Smooth muscle cell (in vitro differentiated cells): Measurements from ENCODE around the gene PLA1A. TPM values are rescaled to one million over a fixed set of nuclear protein-coding genes. Genes with fewer than 3 reads are reported as not detected.

Experiments
- DNase-seq: peaks from one replicate; lab custom pipeline; 2025; ENCODE audit not compliant: unreplicated experiment; lab: John Stamatoyannopoulos, UW
- H2AFZ ChIP-seq: fragments of 200-600 bp; sonication (generic); 2 replicates; pipeline ENCODE4 v1.6.0; 2016; ENCODE audit warnings: antibody characterized with exemption, low read depth, mild to moderate bottlenecking
- H3F3A ChIP-seq: fragments of 200-600 bp; sonication (generic); 2 replicates; pipeline ENCODE4 v1.6.0; 2017; ENCODE audit warnings: antibody characterized with exemption, low read depth
- H3K27ac ChIP-seq: fragments of 200-600 bp; sonication (generic); 2 replicates; pipeline ENCODE4 v1.5.1; 2016; ENCODE audit warnings: low read depth, mild to moderate bottlenecking
- H3K27me3 ChIP-seq: fragments of 200-600 bp; sonication (generic); 2 replicates; pipeline ENCODE4 v1.6.1; 2016; ENCODE audit warnings: low read depth, mild to moderate bottlenecking
- H3K36me3 ChIP-seq: fragments of 200-600 bp; sonication (generic); 2 replicates; pipeline ENCODE4 v1.5.1; 2016; ENCODE audit warnings: low read depth
- H3K4me1 ChIP-seq: fragments of 200-600 bp; sonication (generic); 2 replicates; pipeline ENCODE4 v1.5.1; 2016; ENCODE audit warnings: low read depth
- H3K4me2 ChIP-seq: fragments of 200-600 bp; sonication (generic); 2 replicates; pipeline ENCODE4 v1.6.0; 2016; ENCODE audit warnings: mild to moderate bottlenecking
- H3K4me3 ChIP-seq: fragments of 200-600 bp; sonication (generic); 2 replicates; pipeline ENCODE4 v1.5.1; 2016; ENCODE audit warnings: mild to moderate bottlenecking
- H3K79me2 ChIP-seq: fragments of 200-600 bp; sonication (generic); 2 replicates; pipeline ENCODE4 v1.6.0; 2016; ENCODE audit warnings: low read depth, mild to moderate bottlenecking
- H3K9ac ChIP-seq: fragments of 200-600 bp; sonication (generic); 2 replicates; pipeline ENCODE4 v1.6.0; 2016; ENCODE audit warnings: low read depth
- H3K9me3 ChIP-seq: fragments of 200-600 bp; sonication (generic); replicated peaks from 2 replicates; pipeline ENCODE4 v1.5.1; 2016; ENCODE audit warnings: low read depth
- H4K20me1 ChIP-seq: fragments of 200-600 bp; sonication (generic); 2 replicates; pipeline ENCODE4 v1.6.0; 2016; ENCODE audit warnings: low read depth
- CTCF ChIP-seq: fragments of 200-600 bp; sonication (generic); IDR thresholded peaks from 2 replicates; pipeline ENCODE4 v1.5.1; 2017; ENCODE audit warnings: borderline replicate concordance, mild to moderate bottlenecking, antibody characterized with exemption; ENCODE audit not compliant: insufficient read depth, poor library complexity, severe bottlenecking
- WGBS: methylation state at CpG from one replicate; pipeline ENCODE4 v1.1.7; 2016; ENCODE audit warnings: low lambda C conversion rate; 5-methylcytosine and 5-hydroxymethylcytosine counted together
- polyA plus RNA-seq: library from polyadenylated mRNA; unstranded; fragments of >200 nt; fragmentation: Nextera tagmentation; extraction: Ambion mirVana; gene quantifications from 2 replicates; pipeline ENCODE4 v1.2.1, GENCODE V29; 2016
- total RNA-seq: library from RNA; depleted of rRNA; stranded (reverse); fragments of >200 nt; gene quantifications from 2 replicates; pipeline ENCODE4 v1.2.3, GENCODE V29; 2014

The PLA1A gene
- total and polyA plus RNA-seq, 2 experiments from 2014 or later: not detected

- no peak for TF ChIP-seq CTCF
- H3K36me3 ChIP-seq: peaks cover 5% of the 10 kb centered on the region
- WGBS: 95% methylated on average over 6 of the region's 6 CpGs
- no peaks in the 10 kb centered on the region for H4K20me1 ChIP-seq
- no peaks in the 10 kb centered on the region for H3F3A ChIP-seq
- H3K27me3 ChIP-seq: no peaks in the 10 kb centered on the region
- no peak overlapping the region for H3K27ac ChIP-seq
- H3K9ac ChIP-seq: no peak overlapping the region
- H2AFZ ChIP-seq: no peak overlapping the region
- DNase-seq: no peak
- peaks cover 3% of the 10 kb centered on the region for H3K79me2 ChIP-seq
- no peaks in the 10 kb centered on the region for H3K4me1 ChIP-seq
- H3K9me3 ChIP-seq: no peaks in the 10 kb centered on the region
- no peak overlapping the region for H3K4me3 ChIP-seq
- no peak overlapping the region for H3K4me2 ChIP-seq
Observed at GRCh38 chr3:119665954-119666559, 68.4 kb downstream of the PLA1A start.

GRCh38 chr3:119669906-119670570, 72.4 kb downstream of the PLA1A start:
- no peaks in the 10 kb centered on the region for H3K27me3 ChIP-seq
- DNase-seq: no peak
- 86% methylated on average over 5 of the region's 5 CpGs for WGBS
- TF ChIP-seq CTCF: no peak
- H2AFZ ChIP-seq: no peak overlapping the region
- H3F3A ChIP-seq: no peaks in the 10 kb centered on the region
- H3K36me3 ChIP-seq: peaks cover 7% of the 10 kb centered on the region
- no peak overlapping the region for H3K4me2 ChIP-seq
- H3K9me3 ChIP-seq: no peaks in the 10 kb centered on the region
- no peak overlapping the region for H3K4me3 ChIP-seq
- no peak overlapping the region for H3K9ac ChIP-seq
- no peaks in the 10 kb centered on the region for H3K4me1 ChIP-seq
- no peaks in the 10 kb centered on the region for H4K20me1 ChIP-seq
- no peak overlapping the region for H3K27ac ChIP-seq
- peaks cover 11% of the 10 kb centered on the region for H3K79me2 ChIP-seq

- Histone ChIP-seq H3K79me2 (peaks cover 28% of the 10 kb centered on the region), H3K36me3 (peaks cover 7% of the 10 kb centered on the region)
- WGBS: 37% methylated on average over 2 of the region's 2 CpGs
Observed at GRCh38 chr3:119672776-119673175, 75.1 kb downstream of the PLA1A start.

More at GRCh38 chr3:119672776-119673175, 75.1 kb downstream of the PLA1A start:
- Histone ChIP-seq H3K27ac (no peak overlapping the region), H3K9me3 (no peaks in the 10 kb centered on the region), H3K27me3 (no peaks in the 10 kb centered on the region), H2AFZ (no peak overlapping the region), H3K9ac (no peak overlapping the region), H3F3A (no peaks in the 10 kb centered on the region), H4K20me1 (no peaks in the 10 kb centered on the region), H3K4me2 (no peak overlapping the region), H3K4me1 (peaks cover 14% of the 10 kb centered on the region), H3K4me3 (no peak overlapping the region)
- TF ChIP-seq CTCF: no peak
- DNase-seq: no peak
